Amniotic stem cell (primary cell): Measurements from ENCODE around the gene ZNF79.

Experiments used
- DNase-seq: peaks from one replicate; lab custom pipeline; 2025; lab: John Stamatoyannopoulos, UW

The ZNF79 gene

GRCh38 chr9:127426756-127427155, 2.6 kb downstream of the ZNF79 start:
- DNase-seq: no peak

DNA sequence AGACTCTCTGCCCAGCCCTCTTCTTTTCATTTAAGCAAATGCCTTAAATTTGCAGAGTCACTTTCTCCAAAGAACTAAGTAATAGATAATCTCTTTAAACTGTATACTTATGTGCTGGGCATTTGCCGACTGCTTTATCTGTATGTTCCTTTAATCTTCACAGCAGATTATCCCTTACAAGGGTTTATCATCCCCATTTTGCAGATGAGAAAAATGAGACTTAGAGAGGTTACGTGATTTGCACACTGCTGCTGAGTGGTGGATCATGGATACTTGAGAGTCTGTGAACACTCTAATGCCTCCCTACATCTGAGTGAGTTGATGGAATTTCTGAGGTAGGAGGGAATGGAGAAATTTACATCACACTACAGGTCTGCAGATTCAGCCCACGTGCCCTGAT, 4.2 kb downstream of the ZNF79 start:
- no peak for DNase-seq

DNA sequence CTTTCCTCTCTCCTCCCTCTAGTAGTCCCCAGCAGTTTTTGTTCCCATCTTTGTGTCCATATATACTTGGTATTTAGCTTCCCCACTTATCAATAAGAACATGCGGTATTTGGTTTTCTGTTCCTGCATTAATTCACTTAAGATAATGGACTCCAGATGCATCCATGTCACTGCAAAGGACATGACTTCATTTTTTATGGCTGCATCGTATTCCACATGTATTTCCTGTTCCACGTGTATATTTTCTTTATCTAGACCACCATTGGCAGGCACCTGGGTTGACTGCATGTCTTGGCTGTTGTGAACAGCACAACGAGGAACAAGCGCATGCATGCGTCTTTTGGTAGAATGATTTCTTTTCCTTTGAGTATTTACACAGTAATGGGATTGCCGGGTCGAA, 6.2 kb downstream of the ZNF79 start:
- DNase-seq: no peak

GRCh38 chr9:127437497-127438264, 13.5 kb downstream of the ZNF79 start:
- no peak for DNase-seq

DNA sequence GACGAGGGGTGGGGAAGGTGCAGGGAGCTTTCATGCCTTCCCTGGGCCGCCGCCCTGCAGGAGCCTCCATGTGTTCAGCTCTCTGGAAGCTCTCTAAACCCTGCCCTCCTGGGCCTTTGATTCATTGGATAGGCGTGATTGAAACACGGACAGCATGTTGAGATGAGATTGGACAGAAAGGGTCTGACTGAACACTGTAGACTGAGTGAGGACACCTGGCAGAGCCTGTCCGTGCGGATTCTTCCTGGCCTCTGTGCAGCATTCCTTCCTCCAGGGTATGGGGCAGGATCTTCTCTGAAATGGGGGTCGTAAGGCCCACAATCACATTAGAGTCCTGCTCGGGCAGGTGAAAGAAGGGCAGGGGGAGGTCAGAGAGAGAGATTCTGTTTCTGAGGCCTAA, 14.2 kb downstream of the ZNF79 start:
- DNase-seq: no peak

DNA sequence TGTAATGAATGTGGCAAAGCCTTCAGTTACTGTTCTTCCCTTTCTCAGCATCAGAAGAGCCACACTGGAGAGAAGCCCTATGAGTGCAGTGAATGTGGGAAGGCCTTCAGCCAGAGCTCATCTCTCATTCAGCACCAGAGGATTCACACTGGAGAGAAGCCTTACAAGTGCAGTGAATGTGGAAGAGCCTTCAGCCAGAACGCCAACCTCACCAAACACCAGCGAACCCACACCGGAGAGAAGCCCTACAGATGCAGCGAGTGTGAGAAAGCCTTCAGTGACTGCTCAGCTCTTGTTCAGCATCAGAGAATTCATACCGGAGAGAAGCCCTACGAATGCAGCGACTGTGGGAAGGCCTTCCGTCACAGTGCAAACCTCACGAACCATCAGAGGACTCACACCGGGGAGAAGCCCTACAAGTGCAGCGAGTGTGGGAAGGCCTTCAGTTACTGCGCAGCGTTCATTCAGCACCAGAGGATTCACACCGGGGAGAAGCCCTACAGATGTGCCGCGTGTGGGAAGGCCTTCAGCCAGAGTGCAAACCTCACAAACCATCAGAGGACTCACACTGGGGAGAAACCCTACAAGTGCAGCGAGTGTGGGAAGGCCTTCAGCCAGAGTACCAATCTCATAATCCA, 20.2 kb downstream of the ZNF79 start:
- no peak for DNase-seq

DNA sequence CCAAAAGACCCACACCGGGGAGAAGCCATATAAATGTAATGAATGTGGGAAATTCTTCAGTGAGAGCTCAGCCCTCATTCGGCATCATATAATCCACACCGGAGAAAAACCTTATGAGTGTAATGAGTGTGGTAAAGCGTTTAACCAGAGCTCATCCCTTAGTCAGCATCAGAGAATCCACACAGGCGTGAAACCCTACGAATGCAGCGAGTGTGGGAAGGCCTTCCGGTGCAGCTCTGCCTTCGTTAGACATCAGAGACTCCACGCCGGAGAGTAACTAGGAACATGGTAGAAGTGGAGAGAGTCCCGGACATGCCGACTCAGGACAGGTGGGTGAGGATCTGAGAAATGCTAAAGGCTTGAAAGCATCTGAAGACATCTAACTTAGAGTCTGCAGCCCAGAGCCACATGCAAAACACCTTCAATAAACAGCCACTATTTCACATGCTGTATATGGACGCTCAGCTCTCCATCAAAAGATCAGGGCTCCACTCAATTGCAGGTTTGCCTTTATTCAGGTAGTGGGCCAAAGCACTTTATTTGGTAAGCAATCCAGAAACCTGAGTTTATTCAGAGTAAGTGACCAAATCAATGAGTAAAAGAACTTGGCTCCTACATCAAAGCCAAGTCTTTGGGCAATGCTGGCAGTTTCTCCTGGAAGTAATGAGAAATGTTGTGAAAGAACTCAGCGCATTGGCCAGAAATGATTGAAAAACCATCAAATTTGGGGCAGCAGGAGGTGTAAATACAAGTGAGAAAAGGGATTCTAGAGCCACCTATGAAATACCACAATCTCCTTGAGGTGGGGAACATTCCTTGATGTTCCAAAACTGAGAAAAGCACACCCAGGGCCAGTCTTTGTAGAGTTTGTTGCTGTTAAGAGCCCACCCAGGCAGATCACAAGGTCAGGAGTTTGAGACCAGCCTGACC, 21.0 kb downstream of the ZNF79 start:
- no peak for DNase-seq

DNA sequence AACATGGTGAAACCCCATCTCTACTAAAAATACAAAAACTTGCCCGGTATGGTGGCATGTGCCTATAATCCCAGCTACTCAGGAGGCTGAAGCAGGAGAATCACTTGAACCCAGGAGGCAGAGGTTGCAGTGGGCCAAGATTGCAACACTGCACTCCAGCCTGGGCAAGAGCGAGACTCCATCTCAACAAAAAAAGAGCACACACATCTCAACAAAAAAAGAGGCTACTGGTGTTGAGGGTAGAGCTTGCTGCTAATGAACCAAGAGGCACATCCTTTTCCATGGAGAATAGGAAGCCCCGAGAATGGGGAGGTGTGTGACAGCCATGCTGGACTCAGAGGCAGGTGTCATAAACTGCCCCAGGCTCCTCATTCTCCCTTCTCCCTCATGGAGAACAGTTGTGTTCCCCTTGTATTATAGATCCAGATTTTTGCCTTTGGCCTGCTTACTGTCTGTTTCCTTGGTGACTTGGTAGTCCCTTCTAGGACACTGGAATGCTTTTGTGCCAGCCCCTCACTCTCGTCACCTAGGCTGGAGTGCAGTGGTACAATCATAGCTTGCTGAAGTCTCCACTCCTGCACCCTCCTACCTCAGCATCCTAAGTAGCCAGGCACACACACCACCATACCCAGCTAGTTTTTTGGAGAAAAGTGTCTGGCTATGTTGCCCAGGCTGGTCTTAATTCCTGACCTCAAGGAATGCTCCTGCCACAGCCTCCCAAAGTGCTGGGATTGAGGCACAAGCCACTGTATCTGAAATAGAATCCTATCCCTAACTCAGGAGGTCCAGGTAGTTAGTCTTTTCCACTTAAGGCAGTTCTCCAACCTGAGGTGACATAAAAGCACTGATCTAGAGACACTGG, 21.9 kb downstream of the ZNF79 start:
- no peak for DNase-seq

DNA sequence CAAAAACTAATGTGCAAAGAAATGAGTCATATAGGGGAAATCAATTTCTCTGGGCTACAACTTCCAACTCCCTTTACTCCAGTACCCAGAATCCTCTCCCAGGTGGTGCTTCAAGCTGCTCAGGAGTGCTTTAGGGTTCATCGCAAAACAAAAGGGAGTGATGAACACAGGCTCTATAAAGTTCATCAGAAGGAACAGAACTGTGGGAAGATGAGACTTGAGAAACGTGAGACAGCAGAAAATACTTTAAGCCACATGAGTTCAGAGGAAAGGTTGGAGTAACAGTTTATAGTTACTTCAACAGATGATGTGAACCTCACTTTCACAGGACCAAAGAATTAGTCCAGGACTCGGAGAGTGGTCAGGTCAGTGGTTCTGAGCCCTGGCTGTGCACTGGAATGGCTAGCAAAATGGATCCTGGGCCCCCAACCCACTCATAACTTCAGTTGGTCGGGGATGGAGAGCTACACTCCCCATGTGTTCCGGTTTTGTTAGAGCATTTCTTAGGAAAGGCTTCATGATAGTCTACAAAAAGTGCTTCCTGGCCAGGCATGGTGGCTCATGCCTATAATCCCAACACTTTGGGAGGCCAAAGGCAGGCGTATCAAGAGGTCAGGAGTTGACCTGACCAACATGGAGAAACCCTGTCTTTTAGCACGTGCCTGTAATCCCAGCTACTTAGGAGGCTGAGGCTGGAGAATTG, 22.7 kb downstream of the ZNF79 start:
- no peak for DNase-seq

DNA sequence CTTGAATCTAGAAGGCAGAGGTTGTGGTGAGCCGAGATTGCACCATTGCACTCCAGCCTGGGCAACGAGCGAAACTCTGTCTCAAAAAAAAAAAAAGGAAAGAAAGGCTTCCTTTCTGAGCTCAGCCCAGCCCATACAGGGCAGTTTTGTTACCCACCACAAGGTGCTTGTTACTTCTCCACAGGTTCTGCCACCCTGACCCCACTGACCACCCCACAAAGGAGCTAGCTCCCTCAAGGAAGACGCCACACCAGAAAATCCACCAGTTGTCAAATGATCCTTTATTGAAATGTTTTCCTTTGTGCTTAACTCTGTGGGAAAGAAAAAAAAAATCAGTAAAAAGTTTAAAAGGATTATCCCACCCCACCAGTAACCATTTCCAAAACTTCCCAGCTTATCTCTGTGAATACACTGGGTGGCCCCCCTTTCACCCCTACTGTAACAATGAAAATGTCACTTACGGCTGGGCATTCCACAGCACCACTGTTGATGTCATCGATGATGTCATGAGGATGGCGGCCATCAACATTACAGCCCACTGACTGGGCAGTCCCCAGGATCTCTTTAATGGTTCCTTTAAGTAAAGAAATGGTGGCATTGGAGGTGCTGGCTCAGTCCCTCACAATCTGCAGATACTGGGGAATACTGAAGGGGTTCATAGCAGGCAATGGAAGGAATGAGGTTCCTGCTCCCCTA, 23.4 kb downstream of the ZNF79 start:
- DNase-seq: no peak

DNA sequence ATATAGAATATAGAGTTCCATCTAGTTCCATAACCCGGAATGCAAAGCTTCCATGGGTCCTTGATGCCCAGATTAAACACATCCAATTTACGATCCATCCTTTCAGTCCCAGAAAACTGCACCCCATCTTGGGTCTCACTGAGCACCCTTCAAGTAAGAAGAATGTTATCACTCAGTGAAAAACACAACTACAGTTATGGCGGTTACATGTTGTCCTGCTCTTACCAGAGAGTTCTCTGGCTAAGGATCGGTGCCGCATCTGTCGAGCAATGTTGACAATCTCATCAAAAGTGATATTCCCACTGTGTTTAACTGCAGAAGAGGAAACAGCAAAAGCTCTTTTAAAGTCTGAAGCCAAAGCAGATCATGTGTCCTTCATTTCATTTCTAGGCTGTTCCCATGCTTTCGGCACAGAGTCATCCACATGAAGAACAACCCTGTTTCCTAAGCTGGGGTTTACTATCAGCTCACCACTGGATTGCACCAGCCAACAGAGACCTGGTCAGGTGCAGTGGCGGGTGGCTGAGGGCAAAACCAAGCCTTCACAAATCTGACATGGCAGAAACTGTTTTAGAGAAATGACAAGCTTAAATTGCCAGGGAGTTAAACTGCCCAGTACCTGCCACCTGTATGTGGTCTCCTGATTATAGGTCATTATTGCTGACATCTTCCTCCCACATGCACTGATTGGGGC, 24.1 kb downstream of the ZNF79 start:
- DNase-seq: no peak

DNA sequence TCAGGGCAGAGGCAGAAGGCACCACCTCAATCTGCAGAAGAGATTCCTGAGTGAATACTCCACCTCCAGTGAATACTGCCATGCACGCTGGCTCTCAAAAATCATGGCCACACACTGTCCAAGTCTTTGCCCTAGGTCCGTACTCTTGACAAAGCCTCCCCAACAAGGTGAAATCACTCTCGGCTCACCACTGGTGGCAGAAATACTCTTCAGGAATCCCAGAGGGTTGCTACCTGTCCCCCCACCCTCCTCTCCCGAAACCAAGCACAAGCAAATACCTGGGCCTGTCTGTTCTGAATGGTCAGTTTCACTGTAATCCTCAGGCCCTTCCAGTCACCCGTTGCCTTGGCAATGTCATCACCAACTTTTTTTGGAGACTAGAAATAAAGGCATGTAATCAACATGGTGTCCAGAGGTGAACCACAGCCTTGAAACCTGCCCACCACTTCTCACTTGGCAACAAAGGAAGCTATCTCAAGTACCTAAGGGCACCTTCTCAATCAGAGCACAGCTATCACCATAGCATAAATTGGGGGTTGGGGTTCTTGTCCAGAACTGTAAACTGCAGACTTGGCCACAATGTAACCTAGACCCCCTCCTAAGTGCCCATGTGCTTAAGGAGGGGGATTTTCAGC, 25.3 kb downstream of the ZNF79 start:
- no peak for DNase-seq

GRCh38 chr9:127450243-127450760, 26.1 kb downstream of the ZNF79 start:
- no peak for DNase-seq

- peak; percentile 74 for DNase-seq
Measured at GRCh38 chr9:127450830-127451607, 26.8 kb downstream of the ZNF79 start, which contains the start of the genes LRSAM1 and RPL12. Gene LRSAM1, plus strand, starts transcription at chr9:127451510. Its CDS starts 3,018 bp downstream, at chr9:127454528. Gene RPL12, minus strand, starts transcription at chr9:127451406. Its CDS starts 89 bp downstream, at chr9:127451317.

GRCh38 chr9:127451608-127451857, 27.4 kb downstream of the ZNF79 start:
- no peak for DNase-seq

DNA sequence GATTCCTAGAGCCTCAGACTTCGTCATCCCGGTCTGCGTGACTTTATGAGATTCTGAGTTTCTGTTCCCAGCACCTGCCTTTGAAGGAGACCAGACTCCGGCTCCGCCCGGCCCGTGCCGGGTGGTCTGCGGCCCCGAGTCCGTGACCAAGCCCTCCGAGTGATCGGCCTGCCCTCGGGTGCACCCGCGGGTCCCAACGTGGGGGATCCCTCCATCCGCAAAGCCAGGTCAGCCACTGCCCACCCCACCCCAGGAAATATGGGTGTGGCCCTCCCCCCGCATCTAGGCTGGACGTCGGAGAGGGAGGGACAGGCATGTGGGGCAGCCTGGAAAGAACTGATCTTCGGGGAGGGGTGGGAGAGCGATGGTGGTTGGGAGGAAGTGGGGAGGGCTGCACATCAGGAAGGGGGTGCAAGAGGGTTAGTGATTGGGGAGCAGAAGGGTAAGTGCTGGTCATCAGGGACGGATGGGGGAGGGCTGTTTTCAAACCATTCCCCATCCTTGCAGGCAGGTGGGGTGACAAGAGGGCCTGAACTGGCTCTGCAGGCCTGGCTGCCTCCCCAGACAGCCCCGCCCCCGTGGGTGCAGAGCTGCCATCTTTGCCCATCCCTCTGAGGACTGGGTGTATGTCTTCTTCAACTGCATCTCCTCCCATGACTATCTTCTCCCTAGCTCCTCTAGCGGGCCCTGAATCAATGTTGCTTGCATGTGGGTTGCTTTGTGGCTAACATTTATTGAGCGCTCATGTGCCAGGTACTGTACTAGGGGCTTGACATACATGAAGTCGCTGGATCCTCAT, 27.9 kb downstream of the ZNF79 start:
- DNase-seq: peak; percentile 34

GRCh38 chr9:127452691-127453090, 28.5 kb downstream of the ZNF79 start:
- DNase-seq: no peak
